Muscle of back (tissue), 11 donors: Measurements from ENCODE around the gene PAPPA2. TPM values are rescaled to one million over a fixed set of nuclear protein-coding genes. Genes with fewer than 3 reads are reported as not detected.

Source experiments
- DNase-seq, 3 donors: peaks; one replicate each; pipeline versions ENCODE4 v3.0.0 to v3.0.0-alpha.2; 2013
- polyA plus RNA-seq, 10 donors: library from polyadenylated mRNA; unstranded; fragments of 120-200 nt; gene quantifications; one replicate each; pipeline ENCODE4 v1.2.1, GENCODE V29; 2013; ENCODE audit not compliant: insufficient read length in 10 of 10

Gene PAPPA2
- polyA plus RNA-seq, 10 donors = 0.20 to 9.5 (median 0.48) TPM

DNA sequence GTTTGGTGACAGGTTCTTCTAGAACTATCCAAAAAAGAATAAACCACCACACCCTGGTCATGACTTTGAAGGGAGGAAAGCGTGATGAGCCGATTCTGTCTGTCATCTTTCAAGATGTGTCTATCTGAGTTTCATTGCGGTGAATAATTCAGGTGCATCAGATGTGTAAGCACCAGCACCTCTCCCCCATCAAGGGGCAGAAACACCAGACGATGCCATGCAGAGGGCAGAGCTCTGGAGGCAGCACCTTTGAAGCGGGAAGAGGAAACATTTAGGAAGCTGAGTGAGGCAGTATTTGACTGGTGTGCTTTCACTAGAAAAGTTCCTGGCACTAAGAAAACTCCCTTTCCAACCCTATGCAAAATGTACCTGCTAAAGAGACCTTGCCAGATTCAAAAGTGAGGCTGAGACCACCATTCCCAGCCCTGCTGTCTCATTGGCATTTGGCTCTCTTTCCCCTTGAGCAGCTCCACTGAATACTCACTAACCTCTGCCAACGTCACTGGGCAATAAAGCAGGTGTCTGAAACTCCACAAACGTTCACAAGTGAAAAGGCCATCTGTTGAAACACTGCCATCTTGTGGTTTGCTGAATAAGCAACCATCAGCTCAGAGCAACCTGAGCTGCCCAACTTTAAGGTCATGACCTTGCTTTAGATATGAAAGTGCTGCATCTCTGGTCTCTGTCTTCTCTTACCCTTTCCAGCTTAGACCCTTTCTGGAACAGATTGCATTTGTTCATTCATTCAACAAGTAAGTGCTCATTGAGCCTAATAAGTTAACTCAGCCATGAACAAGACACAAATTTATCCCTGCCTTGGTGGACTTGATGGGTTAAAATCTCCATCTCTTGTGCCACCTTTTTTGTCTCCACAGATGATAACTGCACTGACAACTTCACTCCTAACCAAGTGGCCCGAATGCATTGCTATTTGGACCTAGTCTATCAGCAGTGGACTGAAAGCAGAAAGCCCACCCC lies 228.6 kb downstream of the PAPPA2 start:
- peak; percentile 55 to 66 (median 61) for DNase-seq

DNA sequence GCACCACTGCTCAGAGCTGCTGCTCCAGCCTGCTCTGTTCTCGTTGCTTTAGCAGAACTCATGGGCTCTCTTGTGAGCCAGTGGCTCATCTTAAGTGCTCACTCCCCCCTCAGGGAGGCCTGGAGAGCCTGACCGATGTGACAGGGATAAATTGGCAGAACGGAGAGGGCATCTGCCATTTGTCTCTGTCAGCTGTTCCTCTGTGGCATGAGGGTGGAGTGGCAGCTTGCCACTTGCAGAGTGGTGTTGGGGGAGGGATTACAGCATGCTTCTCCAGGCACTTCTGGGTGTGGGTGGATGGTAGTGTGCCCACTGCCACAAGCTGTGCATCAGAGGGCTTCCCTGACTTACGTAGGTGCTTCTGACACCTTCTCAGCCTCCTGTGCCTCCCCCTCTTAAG lies 229.5 kb downstream of the PAPPA2 start:
- DNase-seq = peak; percentile 47 to 64 (median 47)

DNA sequence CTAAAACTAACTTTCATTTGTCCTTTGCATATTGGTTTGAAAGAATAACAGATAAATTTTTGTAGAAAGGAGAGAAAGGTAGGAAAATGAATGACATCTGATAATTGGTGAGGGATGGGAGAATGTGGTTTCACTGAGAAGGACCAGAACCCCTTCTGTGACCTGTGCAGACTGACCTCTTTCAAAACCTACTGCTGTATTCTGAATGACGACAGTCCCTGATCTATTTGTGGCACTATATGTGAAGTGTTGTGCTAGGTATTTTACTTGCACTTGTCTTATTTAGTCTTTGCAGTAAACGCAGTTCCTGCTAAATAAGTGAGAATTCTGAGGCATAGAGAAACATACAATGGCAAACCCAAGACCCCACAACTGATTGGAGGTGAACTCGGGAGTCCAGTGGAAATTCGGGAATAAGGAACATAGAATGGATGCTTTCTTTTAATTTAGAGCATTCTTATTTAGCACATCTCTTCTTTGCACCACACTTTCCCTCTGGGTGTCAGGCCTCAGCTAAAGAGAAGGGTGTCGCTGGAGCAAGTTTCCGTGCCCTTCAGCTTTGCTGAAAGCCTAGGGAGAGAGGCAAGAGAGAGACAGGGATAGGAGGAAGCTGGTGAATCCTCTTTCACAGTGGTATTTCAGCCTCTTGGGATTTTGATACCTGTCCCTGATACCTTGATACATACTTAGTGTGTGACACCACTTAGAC lies 230.2 kb downstream of the PAPPA2 start:
- DNase-seq = no peak

DNA sequence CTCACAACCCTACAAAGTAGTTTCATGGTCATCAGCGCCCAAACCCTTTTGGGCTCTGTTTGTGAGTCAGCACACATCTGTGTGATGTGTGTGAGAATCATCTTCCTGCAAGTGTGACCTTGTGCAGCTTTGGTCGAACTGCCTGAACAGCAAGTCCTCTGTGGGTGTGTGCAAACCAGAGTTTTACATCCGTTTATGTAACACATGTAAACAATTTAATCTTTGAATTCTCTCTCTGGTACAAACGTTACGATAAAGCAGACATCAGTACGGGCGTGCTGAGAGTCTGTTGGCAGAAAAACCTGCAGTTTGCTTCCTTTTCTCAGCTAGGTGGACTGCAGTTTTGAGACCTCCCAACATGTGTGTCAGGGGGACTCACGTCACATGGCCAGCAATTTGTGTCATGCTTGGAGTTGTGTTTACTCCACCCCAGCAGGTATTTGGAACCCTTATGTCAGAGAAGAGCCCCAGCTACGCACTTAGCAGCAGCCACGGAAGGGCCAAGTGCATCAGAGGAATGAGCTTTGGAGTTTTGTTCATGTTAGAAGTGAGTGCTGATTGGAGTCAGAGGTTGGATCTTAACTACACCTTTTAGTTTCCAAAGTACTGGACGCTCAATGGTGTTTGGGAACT lies 230.8 kb downstream of the PAPPA2 start:
- DNase-seq = peak in 1 of 3 donors; percentile 32

DNA sequence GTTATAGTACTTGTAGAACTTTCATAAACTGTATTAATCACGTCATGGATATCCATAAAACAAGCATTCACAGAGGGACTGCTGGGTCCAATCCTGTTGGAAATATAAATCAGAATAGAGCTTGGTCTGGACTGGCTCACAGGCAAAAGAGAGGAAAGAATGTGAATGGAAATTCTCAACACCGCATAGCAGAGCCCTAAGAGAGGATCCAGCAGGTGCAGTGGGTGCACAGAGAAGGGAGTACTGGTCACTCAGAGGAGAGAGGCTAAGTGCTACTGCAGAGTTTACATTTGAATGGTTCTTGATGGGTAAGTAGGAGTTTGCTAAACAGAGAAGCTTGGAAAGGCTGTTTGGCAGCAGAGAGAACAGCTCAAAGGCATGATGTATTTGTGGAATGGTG lies 231.7 kb downstream of the PAPPA2 start:
- DNase-seq = no peak

DNA sequence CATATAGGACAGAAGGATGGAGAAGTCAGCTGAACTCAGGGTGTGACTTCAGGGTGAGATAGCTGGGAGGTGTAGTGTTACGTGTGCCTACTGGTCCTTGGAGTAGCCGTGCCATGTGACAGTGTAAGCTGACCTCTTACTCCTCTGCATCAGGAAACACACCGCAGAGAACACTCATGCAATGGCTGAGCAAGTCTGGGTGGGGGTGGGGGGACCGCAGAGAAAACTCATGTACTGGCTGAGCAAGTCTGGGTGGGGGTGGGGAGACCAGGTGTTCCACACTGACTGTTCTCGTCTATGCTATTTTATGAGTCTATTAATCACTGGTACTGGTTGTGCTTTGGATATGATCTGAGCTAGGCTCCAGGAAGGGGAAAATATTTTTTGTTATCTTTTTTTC lies 233.1 kb downstream of the PAPPA2 start:
- peak in 1 of 3 donors; percentile 55 for DNase-seq

DNA sequence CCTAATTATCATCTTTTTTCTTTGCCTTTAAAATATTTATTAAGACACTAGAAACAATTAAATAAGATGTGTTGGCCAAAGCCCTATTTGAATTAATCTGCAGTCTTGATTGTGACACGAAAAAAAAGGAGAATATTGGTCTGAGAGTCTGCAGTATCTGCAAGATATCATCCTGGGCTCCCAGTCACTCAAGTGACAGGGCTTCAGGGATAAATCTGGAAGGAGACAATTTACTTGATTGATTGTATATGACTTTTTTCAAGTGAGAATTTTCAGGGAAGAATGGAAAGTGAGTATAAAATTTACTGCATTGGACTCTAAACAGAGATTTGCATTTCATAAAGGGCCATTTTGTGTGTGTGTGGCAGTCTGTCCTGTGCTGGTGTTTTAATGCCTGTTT lies 233.7 kb downstream of the PAPPA2 start:
- no peak for DNase-seq

DNA sequence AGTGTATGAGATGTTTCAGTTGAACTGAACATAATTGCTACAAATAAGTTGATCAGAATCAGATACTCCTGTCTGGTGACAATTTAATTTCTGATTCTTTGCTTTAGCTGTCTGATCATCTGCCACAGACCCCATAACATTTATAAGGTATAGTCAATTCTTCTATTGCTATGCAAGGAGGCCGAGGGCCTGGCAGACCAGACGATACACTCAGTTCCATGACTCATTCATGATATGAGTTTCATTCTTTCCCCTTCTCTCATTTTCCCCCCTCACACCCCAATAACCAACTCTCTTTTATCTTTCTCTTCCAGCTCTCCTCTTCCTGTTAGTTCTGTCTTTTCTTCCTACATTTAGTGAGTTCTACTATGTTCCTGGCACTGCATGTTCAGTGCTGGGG lies 236.8 kb downstream of the PAPPA2 start:
- no peak for DNase-seq

DNA sequence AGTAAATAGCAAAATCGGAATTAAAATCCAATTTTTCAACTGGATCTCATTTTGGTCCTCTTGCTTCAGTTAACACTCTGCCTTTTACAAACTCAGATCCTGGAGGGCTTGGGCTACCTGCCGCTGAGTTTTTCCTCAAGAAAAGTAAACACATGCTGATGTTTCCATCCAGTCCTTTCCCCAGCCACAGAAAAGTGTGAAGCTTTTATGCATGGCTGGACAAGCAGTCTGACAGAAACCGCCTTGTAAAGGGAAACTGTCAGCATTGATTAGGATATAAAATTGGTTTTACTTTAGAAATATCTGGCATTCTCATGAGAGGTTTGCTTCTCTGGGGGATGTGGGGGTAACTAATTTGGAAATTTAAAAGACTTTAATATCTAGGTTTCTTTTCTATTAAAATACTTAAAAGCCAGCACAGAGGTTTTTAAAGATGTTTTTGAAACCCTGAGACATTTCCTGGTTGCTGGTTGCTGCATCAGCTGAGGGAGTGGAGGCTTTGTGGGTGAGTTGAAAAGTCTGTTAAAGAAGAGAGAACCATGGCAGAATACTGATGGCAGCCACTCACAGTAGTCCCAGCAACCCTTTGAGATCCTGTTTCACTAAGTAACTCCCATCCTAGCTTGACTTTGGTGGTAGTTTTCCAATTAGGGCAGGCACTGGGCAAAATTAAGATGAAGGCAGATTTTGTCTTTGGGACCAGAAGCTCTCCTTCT lies 238.3 kb downstream of the PAPPA2 start:
- no peak for DNase-seq

DNA sequence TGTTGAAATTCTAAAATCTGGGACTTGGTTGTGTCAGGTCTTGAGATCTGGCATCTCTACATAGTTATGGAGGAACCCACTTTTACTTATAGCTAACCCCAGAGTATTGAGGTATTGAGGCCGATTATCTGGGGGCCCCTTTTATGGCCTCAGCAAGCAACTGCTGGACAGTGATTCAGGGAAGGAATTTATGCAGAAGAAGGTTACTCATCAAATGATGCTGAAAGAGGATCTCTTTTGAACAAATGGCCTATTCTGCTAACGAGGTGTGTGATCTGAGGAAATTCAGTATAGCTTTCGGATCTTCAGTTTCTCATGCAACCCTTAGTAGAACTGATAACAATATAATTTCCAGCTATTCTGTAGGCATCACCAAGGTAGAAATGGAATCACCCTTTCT lies 239.9 kb downstream of the PAPPA2 start:
- no peak for DNase-seq

DNA sequence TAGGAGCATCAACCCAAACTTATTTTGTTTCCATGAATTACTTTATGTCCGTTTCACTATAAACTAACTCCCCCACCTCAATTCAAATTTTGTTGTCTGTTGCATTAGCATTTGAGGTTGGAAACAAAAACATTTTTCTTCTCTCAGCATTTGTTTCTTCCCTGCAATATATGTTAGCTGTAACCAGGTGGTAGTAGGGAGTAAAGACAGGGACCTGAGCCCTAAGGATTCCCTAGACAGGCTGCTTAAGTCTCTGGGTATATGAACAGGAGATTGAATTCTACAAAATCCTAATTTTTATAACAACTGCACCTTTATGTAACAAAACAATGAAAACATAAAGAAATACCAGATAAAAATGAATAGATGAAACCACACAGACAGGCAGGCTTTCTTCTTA lies 242.6 kb downstream of the PAPPA2 start:
- DNase-seq = no peak

DNA sequence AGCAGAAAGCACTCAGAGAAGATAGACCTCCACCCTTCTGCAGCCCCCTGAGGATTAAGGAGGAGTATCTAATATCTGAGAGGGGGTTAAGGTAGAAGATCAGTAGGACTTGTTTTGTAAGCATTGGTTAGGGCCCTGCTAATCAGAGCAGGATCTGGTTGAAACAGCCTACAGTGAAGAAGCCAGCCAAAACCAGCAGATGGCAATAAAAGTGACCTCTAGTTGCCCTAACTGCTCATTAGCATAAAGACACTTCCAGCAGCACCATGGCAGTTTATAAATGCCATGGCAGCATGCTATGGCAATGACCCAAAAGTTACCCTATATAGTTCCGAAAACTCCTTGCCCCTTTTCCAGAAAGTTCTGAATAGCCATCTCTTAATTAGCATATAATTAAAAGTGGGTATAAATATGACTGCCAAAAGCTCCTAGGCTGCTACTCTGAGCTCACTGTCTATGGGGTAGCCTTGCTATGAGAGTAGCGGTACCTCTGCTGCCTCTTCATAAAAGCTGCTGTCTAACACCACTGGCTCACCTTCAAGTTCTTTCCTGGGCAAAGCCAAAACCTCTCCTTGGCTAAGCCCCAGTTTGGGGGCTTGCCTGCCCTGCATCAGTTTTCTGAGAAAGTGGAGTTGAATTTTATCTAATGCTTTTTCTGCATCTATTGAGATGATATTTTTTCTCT lies 254.2 kb downstream of the PAPPA2 start:
- DNase-seq = peak in 2 of 3 donors; percentile 34 to 42

DNA sequence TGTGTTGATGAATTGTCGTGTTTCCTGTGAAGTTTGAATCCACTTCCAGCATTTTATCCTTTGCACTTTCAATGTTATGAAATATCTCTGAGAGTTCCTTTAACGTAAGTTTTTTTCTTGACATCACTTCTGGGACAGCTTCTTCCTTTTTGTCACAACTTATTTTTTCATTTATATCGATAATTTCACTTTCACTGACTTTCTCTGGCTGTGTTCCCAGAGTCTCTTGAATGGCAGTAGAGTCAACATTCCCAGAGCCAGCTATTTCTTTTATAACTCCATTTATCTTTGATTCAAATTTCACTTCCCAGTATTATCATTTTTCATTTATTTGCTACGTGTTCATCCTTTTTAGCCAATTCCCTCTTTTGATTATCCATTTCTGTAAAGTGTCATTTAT lies 256.5 kb downstream of the PAPPA2 start:
- peak in 1 of 3 donors; percentile 8 for DNase-seq

DNA sequence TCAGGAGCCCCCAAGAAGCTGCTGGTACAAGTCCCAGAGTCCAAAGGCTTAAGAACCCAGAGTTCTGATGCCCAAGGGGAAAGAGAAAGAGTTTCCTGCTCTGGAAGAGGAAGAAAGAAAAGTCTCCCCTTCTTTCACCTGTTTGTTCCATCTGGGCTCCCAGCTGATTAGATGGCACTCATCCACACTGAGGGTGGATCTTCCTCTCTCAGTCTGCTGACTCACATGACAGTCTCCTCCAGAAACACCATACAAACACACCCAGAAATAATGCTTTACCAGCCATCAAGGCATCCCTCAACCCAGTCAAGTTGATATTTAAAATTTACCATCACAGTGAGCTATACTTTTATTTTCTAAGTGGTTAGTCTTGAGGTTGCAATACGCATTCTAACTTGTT lies 257.9 kb downstream of the PAPPA2 start:
- DNase-seq = no peak

DNA sequence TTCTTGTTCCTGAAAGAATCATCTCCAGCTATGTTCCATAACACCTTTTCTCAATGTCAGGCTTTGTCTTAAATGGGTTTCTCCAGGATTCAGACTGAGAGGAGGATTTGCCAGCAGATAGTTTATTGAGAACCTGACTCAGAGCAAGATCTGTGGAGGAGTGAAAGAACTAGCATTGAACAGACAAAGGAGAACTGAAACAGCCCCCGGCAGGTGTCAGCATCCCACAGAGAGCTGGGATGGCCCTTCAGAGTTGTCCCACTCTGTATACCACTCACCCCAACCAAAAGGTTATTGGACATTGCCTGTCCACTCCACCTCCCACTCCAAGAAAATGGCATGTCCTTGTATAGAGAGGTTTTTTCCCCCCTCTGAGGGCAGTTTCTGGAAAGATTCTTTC lies 270.7 kb downstream of the PAPPA2 start:
- DNase-seq = no peak

DNA sequence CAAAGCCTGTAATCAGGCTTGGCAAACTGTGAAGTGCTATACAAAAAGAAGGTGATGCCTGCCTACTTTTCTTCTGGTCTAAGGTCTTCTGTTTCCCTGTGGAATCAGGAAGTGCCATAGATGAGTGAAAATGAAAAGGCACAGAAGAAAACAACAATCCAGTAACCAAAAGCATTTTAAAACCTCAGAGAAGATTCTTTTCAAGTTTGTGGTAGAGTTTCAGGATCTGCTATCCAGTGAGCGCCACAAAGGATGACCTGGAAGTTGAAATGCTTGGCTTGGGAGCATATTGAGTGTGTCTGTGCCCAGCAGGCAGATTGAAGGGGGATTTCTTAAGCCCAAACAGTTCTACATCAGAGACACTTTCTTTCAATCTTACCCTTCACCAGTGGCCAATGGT lies 272.2 kb downstream of the PAPPA2 start:
- no peak for DNase-seq

DNA sequence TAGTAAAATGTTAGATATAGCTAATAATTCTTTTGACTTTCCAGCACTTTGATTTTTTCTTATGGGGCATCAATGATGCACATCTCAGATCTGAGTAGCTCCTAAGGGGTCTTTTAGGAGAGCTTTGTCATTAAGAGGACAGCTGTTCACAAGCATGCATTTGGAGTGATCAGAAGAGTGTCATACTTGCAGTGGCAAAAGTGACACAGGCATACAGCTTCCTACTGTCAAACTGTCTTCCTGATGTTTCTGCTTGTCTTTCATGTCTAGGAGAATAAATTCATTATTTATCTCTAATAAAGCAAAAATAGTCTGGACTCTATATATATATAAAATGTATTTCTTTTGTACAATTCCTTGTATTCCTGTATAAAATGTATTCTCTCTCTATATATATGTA lies 273.0 kb downstream of the PAPPA2 start:
- DNase-seq = no peak

DNA sequence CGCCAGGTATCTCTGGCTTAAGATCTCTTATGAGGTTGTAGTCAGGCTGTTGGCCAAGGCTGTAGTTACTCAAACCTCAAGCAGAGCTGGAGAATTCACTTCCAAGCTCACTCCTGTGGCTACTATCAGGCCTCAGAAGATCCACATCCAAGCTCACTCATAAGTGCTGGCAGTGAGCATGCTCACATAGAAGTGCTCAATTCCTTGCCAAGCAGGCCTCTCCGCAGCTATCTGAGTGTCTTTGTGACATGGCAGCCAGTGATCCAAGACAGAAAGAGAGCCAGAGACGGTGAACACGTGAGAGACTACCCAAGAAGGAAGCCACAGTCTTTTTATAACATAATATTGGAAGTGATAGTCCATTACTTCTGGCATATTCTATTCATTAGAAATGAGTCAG lies 278.2 kb downstream of the PAPPA2 start:
- no peak for DNase-seq

DNA sequence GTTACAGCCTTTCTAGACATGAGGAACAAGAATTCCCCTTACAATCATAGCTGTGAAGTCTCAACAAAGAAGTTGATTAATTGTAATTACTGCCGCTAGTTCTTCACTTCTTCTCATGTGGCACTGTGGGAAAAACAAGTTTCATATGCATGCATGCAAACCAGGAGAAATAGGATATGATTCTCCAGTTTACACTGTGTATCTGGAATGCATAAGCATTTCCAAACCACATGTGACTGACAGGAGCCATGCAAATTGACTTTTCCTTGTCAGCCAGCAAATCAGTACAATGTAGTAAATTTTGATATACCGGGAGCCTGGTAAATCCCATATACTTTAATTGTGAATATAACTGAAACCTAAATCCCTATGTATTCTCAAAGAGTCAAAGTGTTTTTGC lies 279.3 kb downstream of the PAPPA2 start:
- DNase-seq = no peak

DNA sequence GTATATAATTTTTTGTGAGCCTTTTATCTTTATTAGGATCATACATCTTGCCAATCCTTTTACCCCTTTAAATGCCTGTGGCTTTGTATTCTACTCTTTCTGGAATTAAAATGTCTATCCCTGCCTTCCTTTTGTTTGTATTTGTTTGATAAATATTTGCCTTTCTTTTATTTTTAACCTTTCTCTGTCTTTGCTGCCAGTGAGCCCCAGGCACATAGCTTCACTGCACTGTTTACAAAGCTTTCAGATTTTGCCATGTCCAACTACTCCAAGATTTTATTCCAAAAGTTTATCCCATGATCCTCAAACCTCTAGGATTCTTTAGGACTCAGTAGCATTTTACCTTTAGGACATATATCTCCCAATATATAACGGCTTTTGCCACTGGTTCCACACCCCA lies 281.2 kb downstream of the PAPPA2 start:
- no peak for DNase-seq

DNA sequence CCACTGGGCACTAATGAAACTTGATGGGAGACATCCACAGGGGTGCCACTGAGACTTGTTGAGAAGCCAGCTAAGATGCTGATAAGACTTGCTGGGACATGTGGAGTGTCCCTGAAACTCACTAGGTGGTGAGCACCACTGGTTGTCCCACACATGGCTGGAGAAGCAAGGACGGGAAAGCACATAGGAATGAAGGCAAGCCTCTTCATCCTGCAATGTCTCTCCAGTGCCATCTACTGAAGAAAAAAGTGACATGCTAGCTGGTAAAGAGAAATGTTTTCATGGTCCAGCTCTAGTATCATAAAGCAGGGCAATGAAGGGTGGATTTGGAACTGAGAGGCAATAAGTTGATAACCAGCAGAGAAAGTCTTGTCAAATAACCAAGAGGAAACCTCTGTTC lies 283.0 kb downstream of the PAPPA2 start:
- DNase-seq = no peak
